Liver (tissue), 3 donors: Measurements from ENCODE around the gene MECR.

Experiments used
- ATF3 ChIP-seq: IDR thresholded peaks from 2 replicates; pipeline ENCODE4 v1.6.1; 2016; ENCODE audit warnings: antibody characterized with exemption
- CTCF ChIP-seq: fragments of 150-350 bp; IDR thresholded peaks from 2 replicates; pipeline ENCODE4 v1.5.1; 2017; ENCODE audit warnings: improper control_type of control experiment, low read depth, low read length; ENCODE audit not compliant: missing input control
- EGR1 ChIP-seq, 2 donors: IDR thresholded peaks; 2 replicates each; pipeline ENCODE4 v1.6.1; 2016 to 2018; ENCODE audit warnings: antibody characterized with exemption in 2 of 2, low read depth in 2 of 2
- GABPA ChIP-seq, 2 donors: IDR thresholded peaks in 1 of 2; conservative IDR thresholded peaks in 1 of 2; 2 replicates each; pipeline ENCODE4 v1.6.1; 2016; ENCODE audit warnings: antibody characterized with exemption in 2 of 2, mild to moderate bottlenecking in 1 of 2, moderate library complexity in 1 of 2
- HNF4G ChIP-seq: IDR thresholded peaks from 2 replicates; pipeline ENCODE4 v1.6.1; 2016; ENCODE audit warnings: antibody characterized with exemption
- MAX ChIP-seq: IDR thresholded peaks from 2 replicates; pipeline ENCODE4 v1.6.1; 2016; ENCODE audit warnings: antibody characterized with exemption
- RAD21 ChIP-seq, 2 donors: IDR thresholded peaks; 2 replicates each; pipeline ENCODE4 v1.6.1; 2016; ENCODE audit warnings: antibody characterized with exemption in 2 of 2, mild to moderate bottlenecking in 2 of 2
- REST ChIP-seq: IDR thresholded peaks from 2 replicates; pipeline ENCODE4 v1.6.1; 2016; ENCODE audit warnings: antibody characterized with exemption, mild to moderate bottlenecking
- RXRA ChIP-seq, 2 donors: IDR thresholded peaks; 2 replicates each; pipeline ENCODE4 v1.6.1; 2017 to 2018; ENCODE audit warnings: antibody characterized with exemption in 2 of 2, mild to moderate bottlenecking in 1 of 2
- SP1 ChIP-seq: IDR thresholded peaks from 2 replicates; pipeline ENCODE4 v1.6.1; 2018; ENCODE audit warnings: antibody characterized with exemption, mild to moderate bottlenecking
- TAF1 ChIP-seq: conservative IDR thresholded peaks from 2 replicates; pipeline ENCODE4 v1.6.1; 2016; ENCODE audit warnings: antibody characterized with exemption, mild to moderate bottlenecking
- YY1 ChIP-seq: IDR thresholded peaks from 2 replicates; pipeline ENCODE4 v1.6.1; 2016; ENCODE audit warnings: antibody characterized with exemption, mild to moderate bottlenecking
- donor health status: healthy.
- donor health status: healthy.

GRCh38 chr1:29233693-29234092 lies 3.0 kb upstream of the MECR start:
- TF ChIP-seq YY1 = no peak
- TF ChIP-seq CTCF = no peak
- TF ChIP-seq RAD21 (IDR thresholded peaks at IDR 0.05) = no peak
- no peak for TF ChIP-seq ATF3
- no peak for TF ChIP-seq HNF4G
- no peak for TF ChIP-seq SP1
- TF ChIP-seq REST = no peak
- TF ChIP-seq TAF1 = no peak
- no peak for TF ChIP-seq GABPA (IDR thresholded peaks at IDR 0.05 in 1 of 2, conservative IDR thresholded peaks at IDR 0.05 in 1 of 2)
- no peak for TF ChIP-seq EGR1 (IDR thresholded peaks at IDR 0.05; ENCODE audit: low read depth in 2 of 2)
- no peak for TF ChIP-seq RXRA (IDR thresholded peaks at IDR 0.05)
- no peak for TF ChIP-seq MAX
